ENCODE data around the gene ALDOC.

ALDOC gene

GRCh38 chr17:28532050-28532960 is 44.4 kb downstream of the ALDOC start:
- Histone ChIP-seq H3K9me3 (no peaks in the 10 kb centered on the region), H3K36me3 (no peaks in the 10 kb centered on the region), H3K27ac (no peak overlapping the region), H3K4me3 (ENCODE audit: low read depth in 1 of 2, low read length in 1 of 2) (no peak overlapping the region), H3K4me1 (ENCODE audit: control insufficient read depth in 1 of 2, insufficient read depth in 1 of 2, low read depth in 1 of 2, low read length in 1 of 2) (no peaks in the 10 kb centered on the region), H3K27me3 (no peaks in the 10 kb centered on the region)
- no peak for TF ChIP-seq CTCF (IDR thresholded peaks at IDR 0.05)

GRCh38 chr17:28530926-28531325 is 45.8 kb downstream of the ALDOC start:
- no peak for TF ChIP-seq CTCF (IDR thresholded peaks at IDR 0.05)
- Histone ChIP-seq H3K4me3 (ENCODE audit: low read depth in 1 of 2, low read length in 1 of 2) (no peak overlapping the region), H3K27me3 (no peaks in the 10 kb centered on the region), H3K9me3 (no peaks in the 10 kb centered on the region), H3K36me3 (no peaks in the 10 kb centered on the region), H3K4me1 (ENCODE audit: control insufficient read depth in 1 of 2, insufficient read depth in 1 of 2, low read depth in 1 of 2, low read length in 1 of 2) (no peaks in the 10 kb centered on the region), H3K27ac (no peak overlapping the region)

GRCh38 chr17:28530250-28530649 is 46.4 kb downstream of the ALDOC start:
- Histone ChIP-seq H3K4me1 (ENCODE audit: control insufficient read depth in 1 of 2, insufficient read depth in 1 of 2, low read depth in 1 of 2, low read length in 1 of 2) (no peaks in the 10 kb centered on the region), H3K27ac (no peak overlapping the region), H3K9me3 (no peaks in the 10 kb centered on the region), H3K36me3 (no peaks in the 10 kb centered on the region), H3K27me3 (no peaks in the 10 kb centered on the region), H3K4me3 (ENCODE audit: low read depth in 1 of 2, low read length in 1 of 2) (no peak overlapping the region)
- no peak for TF ChIP-seq CTCF (IDR thresholded peaks at IDR 0.05)

- no peaks in the 10 kb centered on the region for H3K27me3 ChIP-seq
- no peaks in the 10 kb centered on the region for H3K36me3 ChIP-seq
- TF ChIP-seq CTCF (IDR thresholded peaks at IDR 0.05) = no peak
Measured at GRCh38 chr17:28529013-28529400, 47.7 kb downstream of the ALDOC start.

GRCh38 chr17:28528327-28529012 is 48.2 kb downstream of the ALDOC start:
- Histone ChIP-seq H3K27ac (no peak overlapping the region), H3K36me3 (no peaks in the 10 kb centered on the region), H3K27me3 (no peaks in the 10 kb centered on the region), H3K4me3 (ENCODE audit: low read depth in 1 of 2, low read length in 1 of 2) (no peak overlapping the region), H3K9me3 (no peaks in the 10 kb centered on the region), H3K4me1 (ENCODE audit: control insufficient read depth in 1 of 2, insufficient read depth in 1 of 2, low read depth in 1 of 2, low read length in 1 of 2) (no peaks in the 10 kb centered on the region)
- TF ChIP-seq CTCF (IDR thresholded peaks at IDR 0.05) = no peak

More at GRCh38 chr17:28529013-28529400, 47.7 kb downstream of the ALDOC start:
- Histone ChIP-seq H3K4me1 (ENCODE audit: control insufficient read depth in 1 of 2, insufficient read depth in 1 of 2, low read depth in 1 of 2, low read length in 1 of 2) (no peaks in the 10 kb centered on the region), H3K27ac (no peak overlapping the region), H3K4me3 (ENCODE audit: low read depth in 1 of 2, low read length in 1 of 2) (no peak overlapping the region), H3K9me3 (no peaks in the 10 kb centered on the region)

Data from neutrophil (primary cell).